ENCODE measurements around the gene FGF2.
"Not testable (repeated sequence)": the region's sequence is repeated elsewhere in the genome, so short reads cannot be mapped to it uniquely, and the experiment has no call there.

The FGF2 gene

DNA sequence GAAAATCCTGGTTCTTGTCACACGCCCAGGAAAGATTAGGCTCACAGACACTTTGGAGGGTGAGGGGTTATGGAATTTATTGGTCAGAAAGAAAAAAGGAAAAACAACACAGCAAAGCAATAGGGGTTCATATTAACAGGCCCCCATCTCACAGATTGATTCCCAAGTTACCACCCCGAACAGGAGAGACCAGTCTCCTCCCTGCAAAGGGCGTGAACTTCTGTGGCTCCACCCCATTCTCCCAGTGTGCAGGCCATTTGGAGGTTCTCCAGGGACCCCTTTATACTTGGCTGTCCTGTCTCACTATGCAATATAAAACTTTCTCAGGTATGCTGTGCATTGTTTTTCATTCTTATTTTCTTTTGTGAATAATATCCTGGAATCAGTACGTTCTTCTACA lies 7.4 kb downstream of the FGF2 start:
- H3K4me3 ChIP-seq (ENCODE audit: low read depth, low read length), result no peak overlapping the region
- DNase-seq (ENCODE audit: low read depth), result no peak
- TF ChIP-seq, protein P1, sequence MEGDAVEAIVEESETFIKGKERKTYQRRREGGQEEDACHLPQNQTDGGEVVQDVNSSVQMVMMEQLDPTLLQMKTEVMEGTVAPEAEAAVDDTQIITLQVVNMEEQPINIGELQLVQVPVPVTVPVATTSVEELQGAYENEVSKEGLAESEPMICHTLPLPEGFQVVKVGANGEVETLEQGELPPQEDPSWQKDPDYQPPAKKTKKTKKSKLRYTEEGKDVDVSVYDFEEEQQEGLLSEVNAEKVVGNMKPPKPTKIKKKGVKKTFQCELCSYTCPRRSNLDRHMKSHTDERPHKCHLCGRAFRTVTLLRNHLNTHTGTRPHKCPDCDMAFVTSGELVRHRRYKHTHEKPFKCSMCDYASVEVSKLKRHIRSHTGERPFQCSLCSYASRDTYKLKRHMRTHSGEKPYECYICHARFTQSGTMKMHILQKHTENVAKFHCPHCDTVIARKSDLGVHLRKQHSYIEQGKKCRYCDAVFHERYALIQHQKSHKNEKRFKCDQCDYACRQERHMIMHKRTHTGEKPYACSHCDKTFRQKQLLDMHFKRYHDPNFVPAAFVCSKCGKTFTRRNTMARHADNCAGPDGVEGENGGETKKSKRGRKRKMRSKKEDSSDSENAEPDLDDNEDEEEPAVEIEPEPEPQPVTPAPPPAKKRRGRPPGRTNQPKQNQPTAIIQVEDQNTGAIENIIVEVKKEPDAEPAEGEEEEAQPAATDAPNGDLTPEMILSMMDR (IDR thresholded peaks at IDR 0.05; ENCODE audit: control insufficient read depth, extremely low read depth, insufficient read depth), result no peak

DNA sequence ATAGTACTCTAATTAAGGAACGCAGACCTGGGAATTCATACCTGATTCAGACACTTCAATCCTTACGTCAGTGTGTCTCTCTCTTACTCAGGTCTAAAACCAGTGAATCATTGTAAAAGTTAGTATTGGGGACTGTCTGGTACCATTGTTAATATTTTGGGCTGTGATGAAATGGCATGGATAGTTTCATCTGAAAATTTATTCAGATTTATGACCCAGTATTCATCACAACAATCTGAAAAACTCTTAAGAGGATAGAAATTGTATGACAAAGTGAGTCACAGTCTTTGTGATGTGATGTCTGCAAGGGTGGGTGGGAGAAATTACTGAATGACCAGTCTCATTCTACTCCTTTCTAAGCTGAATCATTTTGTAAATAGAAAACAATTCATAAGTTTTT lies 10.3 kb downstream of the FGF2 start:
- no peak for DNase-seq (ENCODE audit: low read depth)
- H3K4me3 ChIP-seq (ENCODE audit: low read depth, low read length), result no peak overlapping the region
- TF ChIP-seq, protein P1 (IDR thresholded peaks at IDR 0.05; ENCODE audit: control insufficient read depth, extremely low read depth, insufficient read depth), result no peak

DNA sequence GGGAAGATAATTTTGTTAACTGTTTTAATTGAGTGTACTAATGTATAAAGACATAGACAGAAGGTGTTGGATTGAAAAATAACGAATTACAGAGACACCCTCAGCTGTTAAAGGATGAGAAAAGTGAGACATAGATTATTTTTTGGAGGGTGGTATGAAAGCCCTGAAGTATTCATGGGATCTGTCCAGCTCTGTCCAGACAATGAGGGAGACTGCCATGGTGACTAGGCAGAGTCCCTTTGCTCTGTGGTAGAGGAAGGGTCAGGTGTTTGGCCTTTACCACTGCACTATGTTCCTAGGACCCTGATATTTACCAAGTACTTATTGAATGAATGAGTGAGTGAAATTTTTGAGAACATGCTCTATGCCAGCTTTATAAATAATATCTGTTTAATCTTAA lies 11.4 kb downstream of the FGF2 start:
- H3K4me3 ChIP-seq (ENCODE audit: low read depth, low read length), result no peak overlapping the region
- TF ChIP-seq, protein P1 (IDR thresholded peaks at IDR 0.05; ENCODE audit: control insufficient read depth, extremely low read depth, insufficient read depth), result no peak
- DNase-seq (ENCODE audit: low read depth), result no peak

DNA sequence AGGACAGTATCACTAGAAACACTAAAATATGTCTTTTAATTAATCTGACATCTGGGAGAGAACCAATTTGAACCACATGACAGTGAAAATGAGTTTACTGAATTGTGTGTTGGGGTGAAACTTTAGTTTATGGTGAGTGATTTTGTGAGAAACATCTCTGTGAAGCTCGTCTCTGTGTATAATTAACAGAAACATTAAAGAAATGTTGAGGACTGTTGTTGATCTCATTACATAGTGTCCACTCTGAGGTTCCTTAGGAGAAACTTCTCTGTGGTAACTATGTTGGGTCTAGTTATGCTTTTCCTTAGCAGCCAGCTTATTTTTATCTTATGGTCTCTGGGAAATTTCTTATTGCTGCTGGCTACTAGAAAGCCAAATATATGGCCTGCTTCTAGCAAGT lies 15.8 kb downstream of the FGF2 start:
- no peak overlapping the region for H3K4me3 ChIP-seq (ENCODE audit: low read depth, low read length)

DNA sequence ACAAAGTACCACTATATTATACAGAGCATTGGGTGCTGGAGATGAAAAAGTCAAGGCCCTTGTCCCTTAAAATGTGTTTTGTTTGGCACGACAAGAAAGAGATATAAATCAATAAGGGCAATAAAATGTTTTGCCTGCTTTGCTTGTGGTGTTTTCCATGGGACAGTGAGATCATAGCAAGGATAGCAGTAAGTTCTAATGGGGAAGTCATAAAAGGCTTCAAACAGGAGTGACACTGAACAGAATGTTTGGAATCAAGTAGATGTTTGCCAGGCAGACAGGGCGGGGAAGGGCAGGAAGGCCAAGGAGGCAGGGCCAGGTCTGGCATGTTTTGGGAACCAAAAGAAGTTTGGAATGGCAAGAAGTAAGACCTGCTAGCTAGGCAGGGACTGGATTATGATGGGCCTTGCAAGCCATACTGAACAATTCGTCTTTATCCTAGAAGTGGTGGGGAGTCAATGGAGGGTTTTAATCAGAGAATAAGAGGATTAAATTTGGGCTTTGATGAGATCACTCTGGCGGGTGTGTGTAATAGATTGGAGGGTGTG lies 16.4 kb downstream of the FGF2 start:
- peak; percentile 97 for DNase-seq (ENCODE audit: low read depth)
- H3K4me3 ChIP-seq (ENCODE audit: low read depth, low read length), result no peak overlapping the region
- TF ChIP-seq, protein P1 (IDR thresholded peaks at IDR 0.05; ENCODE audit: control insufficient read depth, extremely low read depth, insufficient read depth), result no peak

More for the DNA sequence above, 15.8 kb downstream of the FGF2 start:
- DNase-seq (ENCODE audit: low read depth), result no peak
- TF ChIP-seq, protein P1 (IDR thresholded peaks at IDR 0.05; ENCODE audit: control insufficient read depth, extremely low read depth, insufficient read depth), result no peak

DNA sequence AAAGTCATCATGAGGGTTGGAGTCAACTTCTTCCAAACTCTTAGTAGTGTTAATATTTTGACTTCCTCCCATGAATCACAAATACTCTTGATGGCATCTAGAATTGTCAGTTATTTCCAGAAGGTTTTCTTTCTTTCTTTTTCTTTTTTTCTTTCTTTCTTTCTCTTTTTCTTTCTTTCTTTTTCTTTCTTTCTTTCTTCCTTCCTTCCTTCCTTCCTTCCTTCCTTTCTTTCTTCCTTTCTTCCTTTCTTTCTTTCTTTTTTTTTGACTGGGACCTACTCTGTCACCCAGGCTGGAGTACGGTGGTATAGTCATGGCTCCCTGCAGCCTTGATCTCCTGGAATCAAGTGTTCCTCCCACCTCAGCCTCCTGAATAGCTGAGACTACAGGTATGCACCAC lies 17.8 kb downstream of the FGF2 start:
- not testable (repeated sequence) for DNase-seq (ENCODE audit: low read depth); H3K4me3 ChIP-seq (ENCODE audit: low read depth, low read length)

DNA sequence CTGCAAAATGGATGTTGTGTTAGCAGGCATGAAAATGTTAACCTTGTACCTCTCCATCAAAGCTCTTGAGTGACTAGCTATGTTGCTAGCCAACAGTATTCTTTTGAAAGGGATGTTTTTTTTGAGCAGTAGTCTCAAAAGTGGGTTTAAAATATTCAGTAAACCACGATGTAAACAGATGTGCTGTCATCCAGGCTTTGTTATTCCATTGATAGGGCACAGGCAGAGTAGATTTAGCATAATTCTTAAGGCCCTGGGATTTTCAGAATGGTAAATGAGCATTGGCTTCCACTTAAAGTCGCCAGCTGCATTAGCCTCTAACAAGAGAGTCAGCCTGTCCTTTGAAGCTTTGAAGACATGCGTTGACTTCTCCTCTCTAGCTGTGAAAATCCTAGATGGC lies 18.4 kb downstream of the FGF2 start:
- no peak for DNase-seq (ENCODE audit: low read depth)
- TF ChIP-seq, protein P1 (IDR thresholded peaks at IDR 0.05; ENCODE audit: control insufficient read depth, extremely low read depth, insufficient read depth), result no peak
- H3K4me3 ChIP-seq (ENCODE audit: low read depth, low read length), result no peak overlapping the region
